Right atrium auricular region (tissue), 2 donors: ENCODE results near the gene TCF25. TPM values are rescaled to one million over a fixed set of nuclear protein-coding genes. Genes with fewer than 3 reads are reported as not detected.
A peak's percentile ranks its signal among the peaks of the same experiment; 100 is the strongest.

Source experiments
- DNase-seq: peaks from one replicate; pipeline ENCODE4 v3.0.0-alpha.2; 2019; ENCODE audit warnings: low spot score
- H3K27ac ChIP-seq, 2 donors: fragments of 200-600 bp; sonication (generic); 1 replicate in 1 of 2; 2 replicates in 1 of 2; pipeline ENCODE4 v1.5.1; 2016 to 2019
- H3K27me3 ChIP-seq, 2 donors: fragments of 200-600 bp; sonication (generic); one replicate each; pipeline versions ENCODE4 v1.5.1 to v1.6.0; 2017 to 2019
- H3K36me3 ChIP-seq: fragments of 200-600 bp; sonication (generic); one replicate; pipeline ENCODE4 v1.5.1; 2016
- H3K4me1 ChIP-seq, 2 donors: fragments of 200-600 bp; sonication (generic); one replicate each; pipeline versions ENCODE4 v1.5.1 to v1.6.0; 2017 to 2019
- H3K4me3 ChIP-seq, 2 donors: fragments of 200-600 bp; sonication (generic); 1 replicate in 1 of 2; 2 replicates in 1 of 2; pipeline ENCODE4 v1.5.1; 2017 to 2019; ENCODE audit warnings: mild to moderate bottlenecking in 1 of 2, moderate library complexity in 1 of 2
- H3K9me3 ChIP-seq, 2 donors: fragments of 200-600 bp; sonication (generic); one replicate each; pipeline ENCODE4 v1.5.1; 2019
- total RNA-seq, 2 donors: library from RNA; depleted of rRNA; stranded (reverse); fragments of >200 nt; gene quantifications; one replicate each; pipeline ENCODE4 v1.1.0, GENCODE V29; 2016
- TF ChIP-seq, protein P1 (sequence below), 2 donors: fragments of 200-600 bp; sonication (generic); IDR thresholded peaks; one replicate each; pipeline ENCODE4 v1.5.1; 2019; ENCODE audit warnings: antibody characterized with exemption in 2 of 2

TCF25 gene
- total RNA-seq, 2 donors from 2014 or later, result 91.8 to 108 TPM

GRCh38 chr16:89922884-89923639 is 49.7 kb downstream of the TCF25 start, which contains the start of gene TUBB3:
Gene TUBB3 (plus strand): TSS chr16:89923342. CDS start chr16:89923402, 60 bp downstream.
- Histone ChIP-seq H3K27me3 (peaks cover 0 to 14% of the 10 kb centered on the region in 2 donors), H3K9me3 (no peaks in the 10 kb centered on the region), H3K4me3 (peak within 1 kb of the TSS; percentile 53 to 73), H3K27ac (peak within 1 kb of the TSS; percentile 89 to 92), H3K4me1 (peaks cover 0 to 74% of the 10 kb centered on the region in 2 donors), H3K36me3 (no peaks in the 10 kb centered on the region)
- TF ChIP-seq, protein P1, sequence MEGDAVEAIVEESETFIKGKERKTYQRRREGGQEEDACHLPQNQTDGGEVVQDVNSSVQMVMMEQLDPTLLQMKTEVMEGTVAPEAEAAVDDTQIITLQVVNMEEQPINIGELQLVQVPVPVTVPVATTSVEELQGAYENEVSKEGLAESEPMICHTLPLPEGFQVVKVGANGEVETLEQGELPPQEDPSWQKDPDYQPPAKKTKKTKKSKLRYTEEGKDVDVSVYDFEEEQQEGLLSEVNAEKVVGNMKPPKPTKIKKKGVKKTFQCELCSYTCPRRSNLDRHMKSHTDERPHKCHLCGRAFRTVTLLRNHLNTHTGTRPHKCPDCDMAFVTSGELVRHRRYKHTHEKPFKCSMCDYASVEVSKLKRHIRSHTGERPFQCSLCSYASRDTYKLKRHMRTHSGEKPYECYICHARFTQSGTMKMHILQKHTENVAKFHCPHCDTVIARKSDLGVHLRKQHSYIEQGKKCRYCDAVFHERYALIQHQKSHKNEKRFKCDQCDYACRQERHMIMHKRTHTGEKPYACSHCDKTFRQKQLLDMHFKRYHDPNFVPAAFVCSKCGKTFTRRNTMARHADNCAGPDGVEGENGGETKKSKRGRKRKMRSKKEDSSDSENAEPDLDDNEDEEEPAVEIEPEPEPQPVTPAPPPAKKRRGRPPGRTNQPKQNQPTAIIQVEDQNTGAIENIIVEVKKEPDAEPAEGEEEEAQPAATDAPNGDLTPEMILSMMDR (IDR thresholded peaks at IDR 0.05), result no peak
- DNase-seq, result no peak

DNA sequence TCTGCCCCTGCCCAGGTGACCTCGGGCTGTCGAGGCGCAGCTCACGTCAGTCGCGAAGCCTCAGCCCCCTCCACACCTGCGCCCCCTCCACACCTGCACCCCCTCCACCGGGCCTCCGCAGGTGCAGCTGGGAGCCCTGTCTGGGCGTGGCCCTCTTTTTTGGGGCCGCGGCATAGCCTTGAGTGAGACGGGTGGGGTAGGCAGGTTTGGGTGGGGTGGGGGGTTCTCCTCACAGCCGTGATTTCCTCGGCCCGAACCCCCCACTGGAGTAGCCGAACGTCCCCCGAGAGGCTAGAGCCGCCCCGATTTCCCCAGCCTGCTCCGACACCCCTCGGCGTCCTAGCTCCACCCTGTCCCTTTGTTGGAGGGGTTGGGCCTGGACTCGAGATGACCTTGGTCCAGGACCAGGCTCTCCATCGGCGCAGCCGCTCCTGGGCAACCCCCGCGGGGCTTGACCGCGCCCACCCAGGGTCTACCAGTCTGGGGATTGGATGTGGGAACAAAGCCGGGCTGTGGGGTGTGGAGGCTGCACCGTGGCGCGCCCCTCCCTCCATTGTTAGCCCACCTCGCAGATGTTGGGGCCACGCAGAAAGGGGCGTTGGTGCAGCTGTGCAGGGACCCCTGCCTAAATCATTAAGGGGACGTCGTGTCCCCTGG is 50.4 kb downstream of the TCF25 start:
- H3K27me3 ChIP-seq, result peaks cover 0 to 14% of the 10 kb centered on the region in 2 donors
- TF ChIP-seq, protein P1 (IDR thresholded peaks at IDR 0.05), result no peak
- H3K27ac ChIP-seq, result no peak overlapping the region
- DNase-seq, result no peak
- no peaks in the 10 kb centered on the region for H3K36me3 ChIP-seq
- no peaks in the 10 kb centered on the region for H3K9me3 ChIP-seq
- peaks cover 0 to 67% of the 10 kb centered on the region in 2 donors for H3K4me1 ChIP-seq
- H3K4me3 ChIP-seq, result peak overlapping the region; percentile 53 to 73

DNA sequence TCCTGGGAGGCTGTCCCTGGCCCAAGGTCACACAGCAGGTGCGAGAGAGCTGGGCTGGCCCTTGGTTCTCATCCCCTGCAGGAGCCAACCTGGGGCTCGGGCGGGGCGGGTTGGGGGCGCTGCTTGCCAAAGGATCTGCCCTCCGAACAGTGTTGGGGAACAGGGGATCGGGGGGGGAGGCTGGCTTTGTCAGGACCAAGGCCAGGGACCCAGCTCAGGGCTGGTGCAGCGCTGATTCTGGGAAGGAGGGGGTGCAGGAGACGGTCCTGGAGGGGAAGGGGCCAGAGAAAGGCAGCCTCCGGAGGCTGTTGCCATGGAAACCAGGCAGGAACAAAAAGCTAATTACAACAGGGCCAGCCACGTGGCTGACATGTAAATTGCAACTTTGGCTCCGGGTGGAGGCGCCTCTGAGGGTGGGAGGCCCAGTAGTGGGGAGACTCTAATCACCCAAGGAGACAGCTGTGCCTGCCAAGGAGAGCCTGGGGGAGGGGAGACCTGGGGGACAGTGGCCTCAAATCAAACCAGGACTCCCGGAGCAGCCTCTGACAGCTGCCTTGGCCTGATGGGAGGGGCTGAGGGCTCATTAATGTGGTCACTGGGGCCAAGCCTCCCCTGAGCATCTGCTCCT is 51.0 kb downstream of the TCF25 start:
- Histone ChIP-seq H3K36me3 (no peaks in the 10 kb centered on the region), H3K9me3 (no peaks in the 10 kb centered on the region), H3K4me1 (peaks cover 0 to 62% of the 10 kb centered on the region in 2 donors), H3K27ac (no peak overlapping the region), H3K27me3 (peaks cover 0 to 14% of the 10 kb centered on the region in 2 donors), H3K4me3 (no peak overlapping the region)
- DNase-seq, result no peak
- TF ChIP-seq, protein P1 (IDR thresholded peaks at IDR 0.05), result no peak

- H3K4me1 ChIP-seq, result peaks cover 0 to 62% of the 10 kb centered on the region in 2 donors
- TF ChIP-seq, protein P1 (IDR thresholded peaks at IDR 0.05), result no peak
- no peak overlapping the region for H3K4me3 ChIP-seq
- peaks cover 0 to 14% of the 10 kb centered on the region in 2 donors for H3K27me3 ChIP-seq
- DNase-seq, result no peak
- H3K27ac ChIP-seq, result no peak overlapping the region
- H3K9me3 ChIP-seq, result no peaks in the 10 kb centered on the region
- H3K36me3 ChIP-seq, result no peaks in the 10 kb centered on the region
Measured at GRCh38 chr16:89924925-89925307, 51.5 kb downstream of the TCF25 start.

DNA sequence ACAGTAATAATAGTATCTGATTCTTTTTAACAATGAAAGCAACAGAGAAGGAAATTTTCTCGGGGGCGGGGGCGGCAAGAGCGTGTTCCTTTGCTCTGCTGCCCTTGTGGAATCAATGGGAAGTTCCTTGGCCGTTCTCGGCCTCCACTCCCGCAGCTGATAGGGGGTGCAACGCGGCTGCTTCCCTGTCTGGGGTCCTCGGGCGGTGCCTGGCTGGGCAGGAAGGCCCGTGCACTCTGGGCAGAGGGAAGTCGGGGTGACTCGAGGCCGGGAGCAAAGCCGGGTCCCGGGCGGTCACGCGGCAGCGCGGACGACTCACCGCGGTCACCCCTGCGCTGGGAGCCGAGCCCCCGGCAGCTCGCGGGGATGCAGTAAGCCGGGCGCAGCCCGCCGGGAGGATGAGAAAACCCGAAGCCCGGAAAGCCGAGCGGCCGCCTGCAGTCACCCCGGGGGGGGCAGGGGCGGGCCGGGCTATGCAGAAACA is 52.2 kb downstream of the TCF25 start:
- no peaks in the 10 kb centered on the region for H3K9me3 ChIP-seq
- no peak overlapping the region for H3K27ac ChIP-seq
- peak overlapping the region; percentile 33 to 56 for H3K4me3 ChIP-seq
- peaks cover 0 to 14% of the 10 kb centered on the region in 2 donors for H3K27me3 ChIP-seq
- H3K4me1 ChIP-seq, result peaks cover 0 to 57% of the 10 kb centered on the region in 2 donors
- no peak for DNase-seq
- TF ChIP-seq, protein P1 (IDR thresholded peaks at IDR 0.05), result no peak
- H3K36me3 ChIP-seq, result no peaks in the 10 kb centered on the region
